HG03097 (cell line): Measurements from ENCODE around the gene PLPP6.

Experiments used
- ATAC-seq: cut with Tn5 transposase; IDR thresholded peaks from one replicate; pipeline ENCODE4 v1.9.1; 2021; ENCODE audit not compliant: unreplicated experiment, low FRiP score

Gene PLPP6

GRCh38 chr9:4690144-4690543, 28.1 kb downstream of the PLPP6 start:
- peak; percentile 43 for ATAC-seq

DNA sequence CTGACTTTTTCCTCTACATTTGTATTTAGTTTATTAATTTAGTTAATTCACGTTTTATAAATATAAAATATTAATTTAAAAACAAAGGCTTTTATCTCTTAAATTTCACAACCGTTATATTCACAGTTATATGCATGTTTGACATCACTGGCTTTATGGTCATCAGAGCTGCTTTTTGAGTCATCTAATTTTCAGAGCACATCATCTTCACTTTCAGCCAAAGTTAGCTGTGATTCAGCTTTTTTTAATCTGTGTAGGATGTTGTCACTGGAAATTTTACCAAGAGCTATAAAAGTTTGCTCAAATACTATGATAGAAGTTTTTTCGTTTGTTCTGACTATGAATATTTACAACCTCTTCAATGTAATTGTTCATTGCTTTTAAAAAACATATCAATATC, 29.7 kb downstream of the PLPP6 start:
- ATAC-seq: no peak

DNA sequence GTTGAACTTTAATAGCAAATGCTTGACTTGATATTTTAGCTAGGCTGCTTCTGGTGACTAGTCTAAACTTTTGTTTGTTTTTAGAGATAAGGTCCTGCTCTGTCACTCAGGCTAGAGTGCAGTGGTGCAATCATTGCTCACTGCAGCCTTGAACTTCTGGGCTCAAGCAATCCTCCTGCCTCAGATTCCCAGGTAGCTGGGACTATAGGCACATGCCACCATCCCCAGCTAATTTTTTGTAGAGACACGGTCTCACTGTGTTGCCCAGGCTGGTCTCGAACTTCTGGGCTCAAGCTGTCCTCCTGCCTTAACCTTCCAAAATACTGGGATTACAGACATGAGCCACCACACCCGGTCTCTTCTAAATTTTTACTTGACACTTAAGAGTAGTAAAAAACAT, 38.0 kb downstream of the PLPP6 start:
- no peak for ATAC-seq

DNA sequence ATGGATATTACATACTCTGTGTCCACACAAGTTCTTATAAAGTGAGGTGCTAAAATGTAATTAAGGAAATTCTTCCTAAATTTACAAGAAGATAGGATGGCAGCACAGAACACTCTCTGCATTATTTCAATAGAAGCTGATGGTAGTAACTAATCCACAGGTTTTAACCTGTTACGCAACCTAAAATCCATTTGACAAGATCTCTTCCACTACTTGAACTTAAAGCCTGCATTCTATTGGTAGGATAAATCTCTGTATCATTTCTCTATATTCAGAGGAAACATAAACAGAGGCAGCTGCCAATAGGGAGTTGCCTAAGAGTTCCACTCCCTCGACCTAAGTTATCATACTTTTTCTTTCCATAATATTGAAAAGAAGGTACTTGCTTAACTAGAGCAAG, 38.8 kb downstream of the PLPP6 start:
- ATAC-seq: no peak

GRCh38 chr9:4701526-4701925, 39.4 kb downstream of the PLPP6 start:
- ATAC-seq: no peak

DNA sequence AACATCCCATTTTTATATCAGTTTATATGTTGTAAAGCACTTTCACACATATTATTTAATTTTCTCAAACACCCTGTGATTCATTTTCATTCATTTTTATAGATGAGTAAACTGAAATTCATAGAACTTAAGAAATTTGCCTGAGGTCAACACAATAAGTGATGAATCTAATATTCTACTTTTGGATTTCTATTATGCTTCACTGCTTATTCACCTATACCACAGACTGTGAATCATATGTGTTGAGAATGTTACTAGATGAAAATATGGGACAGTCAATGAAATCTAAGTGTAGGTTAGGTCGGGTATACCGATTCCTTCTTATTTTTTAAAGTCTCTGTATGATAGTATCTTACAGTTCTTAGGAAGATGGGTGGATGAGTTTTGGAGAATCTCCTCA, 42.0 kb downstream of the PLPP6 start:
- no peak for ATAC-seq

DNA sequence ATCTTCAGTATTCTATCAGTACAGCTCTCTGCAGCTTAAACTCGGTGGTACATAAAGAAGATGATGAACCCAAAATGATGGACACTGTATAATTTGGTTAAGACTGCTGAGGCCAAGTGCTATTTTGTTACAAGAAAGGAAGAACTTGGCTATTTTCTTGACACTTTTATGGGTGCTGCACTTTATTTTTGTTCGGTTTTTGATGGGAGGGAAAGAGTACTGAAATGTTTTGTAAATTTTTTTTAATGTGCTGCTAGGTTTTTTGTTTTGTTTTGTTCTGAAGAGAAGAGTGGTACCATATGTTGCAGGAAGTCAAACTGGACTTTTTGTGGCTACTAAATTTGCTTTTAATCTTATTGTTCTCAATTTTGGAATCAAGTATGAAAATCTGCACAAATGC, 43.9 kb downstream of the PLPP6 start:
- no peak for ATAC-seq

GRCh38 chr9:4706971-4707622, 45.0 kb downstream of the PLPP6 start:
- no peak for ATAC-seq

GRCh38 chr9:4709380-4709779, 47.3 kb downstream of the PLPP6 start:
- no peak for ATAC-seq

- no peak for ATAC-seq
Observed at GRCh38 chr9:4713849-4714248, 51.8 kb downstream of the PLPP6 start.

DNA sequence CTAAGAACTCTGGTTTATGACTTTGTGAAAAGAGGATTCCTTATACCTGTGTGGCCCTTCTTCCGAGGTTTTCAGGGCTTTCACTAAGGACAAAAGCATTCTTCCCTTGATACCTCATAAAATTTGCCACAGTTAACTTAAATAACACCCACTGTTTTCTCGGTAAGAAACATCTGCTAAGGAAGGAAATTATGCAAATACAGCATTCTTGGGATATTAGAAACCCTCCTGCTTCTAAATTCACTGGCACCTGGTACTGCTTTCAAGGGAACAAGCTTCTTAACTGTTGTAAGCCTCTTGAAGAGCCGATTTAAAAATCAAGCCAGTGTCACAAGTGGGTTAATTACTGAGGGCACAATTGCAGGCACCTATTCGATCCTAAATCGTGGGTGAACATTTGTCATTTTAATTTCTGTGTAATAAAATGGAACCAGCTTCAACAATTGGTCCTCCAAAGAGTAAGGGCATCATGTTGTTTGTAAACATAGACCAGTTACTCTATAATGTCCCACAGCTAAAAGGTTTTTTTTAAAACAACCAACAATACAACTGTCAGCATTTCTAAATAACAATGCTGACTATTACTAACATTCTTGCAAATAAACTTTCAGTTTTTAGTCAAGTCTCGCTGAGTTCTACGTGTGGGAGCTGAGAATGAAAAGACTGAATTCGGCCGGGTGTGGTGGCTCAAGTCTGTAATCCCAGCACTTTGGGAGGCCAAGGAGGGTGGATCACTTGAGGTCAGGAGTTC, 52.3 kb downstream of the PLPP6 start:
- ATAC-seq: no peak
